ENCODE results near the gene MCTP1. TPM values are rescaled to one million over a fixed set of nuclear protein-coding genes. Genes with fewer than 3 reads are reported as not detected.

Gene MCTP1
- total RNA-seq, 2 donors from 2014 or later = 22.1 to 256 TPM

GRCh38 chr5:94667937-94668336 lies 617.0 kb downstream of the MCTP1 start:
- no peak overlapping the region for H3K4me3 ChIP-seq
- H3K4me1 ChIP-seq (ENCODE audit: control insufficient read depth in 1 of 2, low read depth in 2 of 2) = no peaks in the 10 kb centered on the region
- ATAC-seq (ENCODE audit: insufficient number of reproducible peaks, low FRiP score, low read depth) (no peak), DNase-seq (ENCODE audit: low spot score) (no peak)
- no peak overlapping the region for H3K27ac ChIP-seq
- H3K27me3 ChIP-seq (replicated peaks; ENCODE audit: insufficient read depth) = no peaks in the 10 kb centered on the region
- no peak for TF ChIP-seq CTCF (IDR thresholded peaks at IDR 0.05)
- no peaks in the 10 kb centered on the region for H3K36me3 ChIP-seq
- H3K9me3 ChIP-seq = no peaks in the 10 kb centered on the region

- no peaks in the 10 kb centered on the region for H3K27me3 ChIP-seq (replicated peaks; ENCODE audit: insufficient read depth)
- H3K9me3 ChIP-seq = peaks cover 5% of the 10 kb centered on the region
Observed at GRCh38 chr5:94661086-94661485, 623.8 kb downstream of the MCTP1 start.

GRCh38 chr5:94660506-94660905 lies 624.4 kb downstream of the MCTP1 start:
- ATAC-seq (ENCODE audit: insufficient number of reproducible peaks, low FRiP score, low read depth) (no peak), DNase-seq (ENCODE audit: low spot score) (no peak)
- H3K27me3 ChIP-seq (replicated peaks; ENCODE audit: insufficient read depth) = no peaks in the 10 kb centered on the region
- no peaks in the 10 kb centered on the region for H3K4me1 ChIP-seq (ENCODE audit: control insufficient read depth in 1 of 2, low read depth in 2 of 2)
- H3K4me3 ChIP-seq = no peak overlapping the region
- H3K36me3 ChIP-seq = no peaks in the 10 kb centered on the region
- peaks cover 5% of the 10 kb centered on the region for H3K9me3 ChIP-seq
- no peak for TF ChIP-seq CTCF (IDR thresholded peaks at IDR 0.05)
- no peak overlapping the region for H3K27ac ChIP-seq

More at GRCh38 chr5:94661086-94661485, 623.8 kb downstream of the MCTP1 start:
- no peak overlapping the region for H3K27ac ChIP-seq
- no peaks in the 10 kb centered on the region for H3K36me3 ChIP-seq
- H3K4me1 ChIP-seq (ENCODE audit: control insufficient read depth in 1 of 2, low read depth in 2 of 2) = no peaks in the 10 kb centered on the region
- TF ChIP-seq CTCF (IDR thresholded peaks at IDR 0.05) = no peak
- ATAC-seq (ENCODE audit: insufficient number of reproducible peaks, low FRiP score, low read depth) = no peak
- DNase-seq (ENCODE audit: low spot score) = no peak
- H3K4me3 ChIP-seq = no peak overlapping the region

GRCh38 chr5:94658272-94658671 lies 626.6 kb downstream of the MCTP1 start:
- no peak for ATAC-seq (ENCODE audit: insufficient number of reproducible peaks, low FRiP score, low read depth)
- no peaks in the 10 kb centered on the region for H3K27me3 ChIP-seq (replicated peaks; ENCODE audit: insufficient read depth)
- no peak for TF ChIP-seq CTCF (IDR thresholded peaks at IDR 0.05)
- H3K27ac ChIP-seq = no peak overlapping the region
- DNase-seq (ENCODE audit: low spot score) = no peak
- no peaks in the 10 kb centered on the region for H3K36me3 ChIP-seq
- no peaks in the 10 kb centered on the region for H3K4me1 ChIP-seq (ENCODE audit: control insufficient read depth in 1 of 2, low read depth in 2 of 2)
- no peak overlapping the region for H3K4me3 ChIP-seq
- H3K9me3 ChIP-seq = peaks cover 5% of the 10 kb centered on the region

Other genes with a start within 250 kb of the MCTP1 start
- gene FAM81B, start 106.3 kb upstream of the MCTP1 start, total RNA-seq = not detected